PC-3 (cell line): ENCODE results near the gene CLCN5. TPM values are rescaled to one million over a fixed set of nuclear protein-coding genes. Genes with fewer than 3 reads are reported as not detected.

Experiments used
- ATAC-seq: fragments of 200-7000 bp; cut with Tn5 transposase; 2 replicates; pipeline ENCODE4 v1.9.1; 2020; ENCODE audit warnings: mild to moderate bottlenecking, moderate library complexity
- BruUV-seq: library from RNA; stranded (reverse); fragments of 400-500 nt; replicated peaks from 2 replicates; lab custom pipeline; 2021; lab: Mats Ljungman, UMichigan
- CTCF ChIA-PET: fragments of 300-600 bp; sonication (Branson Sonifier 250); formaldehyde crosslinking; loops from one replicate; lab custom pipeline; 2022; ENCODE audit warnings: antibody characterized with exemption; lab: Charles Lee
- POLR2A ChIA-PET: fragments of 300-600 bp; sonication (Branson Sonifier 250); formaldehyde crosslinking; loops from one replicate; lab custom pipeline; 2022; ENCODE audit warnings: antibody characterized with exemption; ENCODE audit not compliant: unreplicated experiment; lab: Charles Lee
- DNase-seq: peaks from one replicate; pipeline ENCODE4 v3.0.0-alpha.2; 2015
- H2AFZ ChIP-seq: fragments of 300-600 bp; sonication (generic); 2 replicates; pipeline ENCODE4 v1.6.0; 2016; ENCODE audit warnings: antibody characterized with exemption, low read length
- H3F3A ChIP-seq: fragments of 300-600 bp; sonication (generic); one replicate; pipeline ENCODE4 v1.6.0; 2017; ENCODE audit warnings: antibody characterized with exemption, low read length, control low read depth, mild to moderate bottlenecking; ENCODE audit not compliant: unreplicated experiment
- H3K27ac ChIP-seq: fragments of 300-600 bp; sonication (generic); 2 replicates; pipeline ENCODE4 v1.5.1; 2016; ENCODE audit warnings: mild to moderate bottlenecking, low read length
- H3K27me3 ChIP-seq: fragments of 300-600 bp; sonication (generic); 2 replicates; pipeline ENCODE4 v1.6.1; 2016; ENCODE audit warnings: low read length, mixed read lengths
- H3K36me3 ChIP-seq: fragments of 300-600 bp; sonication (generic); 2 replicates; pipeline ENCODE4 v1.6.1; 2016; ENCODE audit warnings: low read depth, mixed run types, low read length, mixed read lengths
- H3K4me1 ChIP-seq: fragments of 300-600 bp; sonication (generic); 2 replicates; pipeline ENCODE4 v1.5.1; 2016; ENCODE audit warnings: low read length; ENCODE audit not compliant: insufficient read depth
- H3K4me2 ChIP-seq: fragments of 300-600 bp; sonication (generic); 2 replicates; pipeline ENCODE4 v1.6.0; 2016; ENCODE audit warnings: low read length
- H3K4me3 ChIP-seq: fragments of 300-600 bp; sonication (generic); 2 replicates; pipeline ENCODE4 v1.5.1; 2016; ENCODE audit warnings: mild to moderate bottlenecking, low read length, mixed read lengths
- H3K79me2 ChIP-seq: fragments of 300-600 bp; sonication (generic); 2 replicates; pipeline ENCODE4 v1.6.1; 2017; ENCODE audit warnings: low read length, mixed read lengths
- H3K9ac ChIP-seq: fragments of 300-600 bp; sonication (generic); 2 replicates; pipeline ENCODE4 v1.6.0; 2016; ENCODE audit warnings: mild to moderate bottlenecking, low read length
- H3K9me2 ChIP-seq: fragments of 300-600 bp; sonication (generic); replicated peaks from 2 replicates; pipeline ENCODE4 v1.6.1; 2016; ENCODE audit warnings: mixed run types, low read length, mixed read lengths
- H3K9me3 ChIP-seq: fragments of 300-600 bp; sonication (generic); 2 replicates; pipeline ENCODE4 v1.6.1; 2016; ENCODE audit warnings: low read length, mixed read lengths
- H4K20me1 ChIP-seq: fragments of 300-600 bp; sonication (generic); 2 replicates; pipeline ENCODE4 v1.6.1; 2016; ENCODE audit warnings: low read length, mixed read lengths
- EZH2 ChIP-seq: fragments of 300-600 bp; sonication (generic); IDR thresholded peaks from one replicate; pipeline ENCODE4 v1.6.1; 2017; ENCODE audit warnings: antibody characterized with exemption, mild to moderate bottlenecking, low read length; ENCODE audit not compliant: unreplicated experiment
- EZH2phosphoT487 ChIP-seq: fragments of 300-600 bp; sonication (generic); IDR thresholded peaks from 2 replicates; pipeline ENCODE4 v1.6.1; 2018; ENCODE audit warnings: mild to moderate bottlenecking, antibody characterized with exemption, low read length, borderline replicate concordance
- intact Hi-C: fragments of 100-400 bp; cut with micrococcal nuclease; formaldehyde crosslinking; loops from 2 replicates; pipeline ENCODE4 v1.9.0; 2023
- total RNA-seq: library from RNA; depleted of rRNA; stranded (reverse); fragments of >200 nt; gene quantifications from 2 replicates; pipeline ENCODE4 v1.2.3, GENCODE V29; 2014
- TF ChIP-seq, protein P1 (sequence below): fragments of 300-600 bp; sonication (generic); conservative IDR thresholded peaks from 2 replicates; pipeline ENCODE4 v1.5.1; 2017; ENCODE audit warnings: antibody characterized with exemption, low read depth, mild to moderate bottlenecking, low read length

Gene CLCN5
- total RNA-seq, 1 experiment from 2014 or later, result 5.9 TPM

DNA sequence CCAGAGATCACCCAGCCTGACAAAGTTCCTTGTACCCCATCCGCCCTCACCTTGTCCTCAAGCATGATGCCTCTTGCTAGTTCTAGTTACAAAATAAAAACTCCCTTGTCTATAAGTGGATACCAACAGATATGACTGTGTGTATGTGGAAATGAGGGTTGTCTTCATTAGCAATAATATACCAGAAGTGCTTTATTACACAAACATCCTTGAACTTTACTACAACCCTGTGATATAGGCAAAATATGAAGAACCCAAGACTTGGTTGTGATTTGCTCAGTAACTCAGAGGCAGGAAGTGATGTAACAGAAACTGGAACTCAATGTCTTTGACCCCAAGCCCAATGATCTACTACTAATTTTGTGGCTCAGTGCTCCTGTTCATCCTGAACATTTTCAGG lies 180.8 kb downstream of the CLCN5 start:
- TF ChIP-seq, protein P1, sequence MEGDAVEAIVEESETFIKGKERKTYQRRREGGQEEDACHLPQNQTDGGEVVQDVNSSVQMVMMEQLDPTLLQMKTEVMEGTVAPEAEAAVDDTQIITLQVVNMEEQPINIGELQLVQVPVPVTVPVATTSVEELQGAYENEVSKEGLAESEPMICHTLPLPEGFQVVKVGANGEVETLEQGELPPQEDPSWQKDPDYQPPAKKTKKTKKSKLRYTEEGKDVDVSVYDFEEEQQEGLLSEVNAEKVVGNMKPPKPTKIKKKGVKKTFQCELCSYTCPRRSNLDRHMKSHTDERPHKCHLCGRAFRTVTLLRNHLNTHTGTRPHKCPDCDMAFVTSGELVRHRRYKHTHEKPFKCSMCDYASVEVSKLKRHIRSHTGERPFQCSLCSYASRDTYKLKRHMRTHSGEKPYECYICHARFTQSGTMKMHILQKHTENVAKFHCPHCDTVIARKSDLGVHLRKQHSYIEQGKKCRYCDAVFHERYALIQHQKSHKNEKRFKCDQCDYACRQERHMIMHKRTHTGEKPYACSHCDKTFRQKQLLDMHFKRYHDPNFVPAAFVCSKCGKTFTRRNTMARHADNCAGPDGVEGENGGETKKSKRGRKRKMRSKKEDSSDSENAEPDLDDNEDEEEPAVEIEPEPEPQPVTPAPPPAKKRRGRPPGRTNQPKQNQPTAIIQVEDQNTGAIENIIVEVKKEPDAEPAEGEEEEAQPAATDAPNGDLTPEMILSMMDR, result no peak
- TF ChIP-seq EZH2 (no peak), EZH2phosphoT487 (no peak)
- no peaks in the 10 kb centered on the region for H4K20me1 ChIP-seq
- H3F3A ChIP-seq, result no peaks in the 10 kb centered on the region
- H3K27me3 ChIP-seq, result no peaks in the 10 kb centered on the region
- H3K36me3 ChIP-seq, result no peaks in the 10 kb centered on the region
- H3K9me3 ChIP-seq, result no peaks in the 10 kb centered on the region
- CTCF ChIA-PET, result no interaction called here
- no peaks in the 10 kb centered on the region for H3K79me2 ChIP-seq
- no peak overlapping the region for H3K9ac ChIP-seq
- H2AFZ ChIP-seq, result no peak overlapping the region
- H3K4me1 ChIP-seq, result no peaks in the 10 kb centered on the region
- H3K4me2 ChIP-seq, result no peak overlapping the region
- ATAC-seq (no peak), DNase-seq (no peak)
- no peak overlapping the region for H3K4me3 ChIP-seq
- no peaks in the 10 kb centered on the region for H3K9me2 ChIP-seq
- no TSS peak for BruUV-seq
- no peak overlapping the region for H3K27ac ChIP-seq
- intact Hi-C loops, result loop anchor here (5.0 kb wide), 1 partner anchor 479 kb away; no protein-coding TSS in a partner anchor
- POLR2A ChIA-PET, result interaction anchor here (0.6 kb wide), 1 partner anchor 224 kb away, joined by 3 read pairs; no protein-coding TSS in a partner anchor

DNA sequence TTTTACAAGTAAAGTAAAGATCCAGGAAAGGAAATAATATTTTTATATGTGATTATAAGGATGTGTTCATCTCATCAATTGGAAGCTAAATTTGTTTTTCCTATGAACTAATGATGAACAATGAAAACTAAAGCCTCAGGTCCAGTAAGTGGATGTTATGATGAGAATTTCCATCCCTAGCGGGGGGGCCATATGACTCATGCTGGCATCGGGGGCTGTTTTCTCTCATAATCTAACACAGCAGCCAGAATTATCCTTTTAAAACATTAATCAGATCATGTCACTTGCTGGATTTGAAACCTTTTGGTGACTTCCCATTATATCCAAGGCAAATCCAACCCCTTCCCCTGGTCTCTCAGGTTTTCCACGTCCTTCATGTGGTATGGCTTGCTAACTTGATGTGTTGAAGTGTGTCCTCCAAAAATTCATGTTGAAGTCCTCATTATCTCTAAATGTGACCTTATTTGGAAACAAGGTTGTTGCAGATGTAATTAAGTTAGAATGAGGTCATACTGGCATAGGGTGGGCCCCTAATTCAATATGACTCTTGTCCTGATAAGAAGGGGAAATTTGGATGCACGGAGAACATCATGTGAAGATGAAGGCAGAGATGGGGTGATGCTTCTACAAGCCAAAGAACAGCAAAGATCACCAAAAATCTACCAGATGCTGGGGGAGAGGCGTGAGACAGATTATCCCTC lies 181.6 kb downstream of the CLCN5 start:
- POLR2A ChIA-PET, result interaction anchor here (0.6 kb wide), 1 partner anchor 224 kb away, joined by 3 read pairs; no protein-coding TSS in a partner anchor
- no peak for TF ChIP-seq EZH2
- no peak for TF ChIP-seq EZH2phosphoT487
- TF ChIP-seq, protein P1, result no peak
- ATAC-seq (no peak), DNase-seq (no peak)
- H3K4me3 ChIP-seq, result no peak overlapping the region
- no peaks in the 10 kb centered on the region for H3K79me2 ChIP-seq
- no peak overlapping the region for H3K4me2 ChIP-seq
- no peaks in the 10 kb centered on the region for H4K20me1 ChIP-seq
- no peaks in the 10 kb centered on the region for H3K4me1 ChIP-seq
- no peaks in the 10 kb centered on the region for H3K9me3 ChIP-seq
- intact Hi-C loops, result loop anchor here (5.0 kb wide), 1 partner anchor 478 kb away; no protein-coding TSS in a partner anchor
- H3K9ac ChIP-seq, result no peak overlapping the region
- H2AFZ ChIP-seq, result no peak overlapping the region
- H3K27ac ChIP-seq, result no peak overlapping the region
- H3K27me3 ChIP-seq, result no peaks in the 10 kb centered on the region
- no TSS peak for BruUV-seq
- CTCF ChIA-PET, result no interaction called here
- H3K36me3 ChIP-seq, result no peaks in the 10 kb centered on the region
- no peaks in the 10 kb centered on the region for H3F3A ChIP-seq
- H3K9me2 ChIP-seq, result no peaks in the 10 kb centered on the region

DNA sequence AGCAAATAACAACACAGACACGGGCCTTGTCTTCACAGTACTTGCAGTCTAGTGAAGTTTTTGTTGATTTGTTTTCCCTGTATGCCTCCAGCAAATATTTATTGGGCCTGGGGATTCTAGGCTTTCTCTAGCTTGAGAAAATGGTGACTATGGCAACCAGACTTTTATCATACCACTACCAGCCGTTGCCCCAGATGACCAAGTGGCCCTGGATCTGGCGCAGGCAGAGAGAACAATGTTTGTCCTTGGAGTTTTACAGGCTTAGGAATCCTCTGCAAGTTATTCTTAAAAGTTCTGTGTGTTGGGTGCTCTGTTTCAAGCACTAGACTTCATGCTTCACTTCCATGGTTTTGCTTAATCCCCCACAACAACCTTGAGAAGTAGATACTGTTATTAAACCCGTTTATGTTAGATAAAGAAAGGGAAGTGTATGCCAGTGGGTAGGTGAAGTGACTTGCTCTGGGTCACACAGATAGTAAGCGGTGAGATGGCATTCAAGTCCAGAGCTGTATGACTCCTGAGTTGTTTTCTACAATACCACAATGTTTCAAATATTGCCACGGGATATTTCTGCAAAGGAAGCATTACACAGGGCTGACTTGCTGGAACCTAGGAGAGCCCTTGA lies 183.8 kb downstream of the CLCN5 start:
- Histone ChIP-seq H3K9me3 (no peaks in the 10 kb centered on the region), H3K79me2 (no peaks in the 10 kb centered on the region), H3K36me3 (no peaks in the 10 kb centered on the region), H3K27ac (no peak overlapping the region), H3K9me2 (no peaks in the 10 kb centered on the region), H3K27me3 (no peaks in the 10 kb centered on the region), H3K9ac (no peak overlapping the region), H3F3A (no peaks in the 10 kb centered on the region), H4K20me1 (no peaks in the 10 kb centered on the region), H3K4me3 (no peak overlapping the region), H2AFZ (no peak overlapping the region), H3K4me2 (no peak overlapping the region), H3K4me1 (no peaks in the 10 kb centered on the region)
- ChIA-PET CTCF (no interaction called here), POLR2A (no interaction called here)
- TF ChIP-seq EZH2 (no peak), EZH2phosphoT487 (no peak)
- TF ChIP-seq, protein P1, result no peak
- intact Hi-C loops, result no loop called here
- DNase-seq, result no peak
- no TSS peak for BruUV-seq
- no peak for ATAC-seq
